IPS DF 4.7 (cell line): Measurements from ENCODE around the gene NUP35.

Source experiments
- DNase-seq: peaks from one replicate; pipeline ENCODE4 v3.0.0-alpha.2; 2013; ENCODE audit warnings: low spot score; ENCODE audit errors: extremely low read depth

The NUP35 gene

GRCh38 chr2:183209395-183210028 is 85.3 kb downstream of the NUP35 start:
- DNase-seq = no peak
